Muscle layer of duodenum (tissue), 2 donors: Measurements from ENCODE around the gene TMEM175.

Experiments
- H3K27ac ChIP-seq: one replicate; pipeline ENCODE4 v1.7.0; 2013; ENCODE audit warnings: mild to moderate bottlenecking, low read length
- H3K27me3 ChIP-seq: one replicate; pipeline ENCODE4 v1.7.0; 2013; ENCODE audit warnings: low read depth, mild to moderate bottlenecking, control low read depth, low read length
- H3K36me3 ChIP-seq, 2 donors: one replicate each; pipeline ENCODE4 v1.7.0; 2013; ENCODE audit warnings: low read length in 2 of 2, control low read depth in 1 of 2, mild to moderate bottlenecking in 1 of 2; ENCODE audit not compliant: insufficient read depth in 2 of 2, control insufficient read depth in 1 of 2
- H3K4me1 ChIP-seq, 2 donors: one replicate each; pipeline ENCODE4 v1.7.0; 2013; ENCODE audit warnings: low read length in 2 of 2, mild to moderate bottlenecking in 2 of 2, control low read depth in 1 of 2, moderate library complexity in 1 of 2; ENCODE audit not compliant: insufficient read depth in 2 of 2, control insufficient read depth in 1 of 2
- H3K4me3 ChIP-seq, 2 donors: one replicate each; pipeline ENCODE4 v1.7.0; 2013; ENCODE audit warnings: low read length in 2 of 2, low read depth in 1 of 2, mild to moderate bottlenecking in 1 of 2
- H3K9me3 ChIP-seq, 2 donors: one replicate each; pipeline ENCODE4 v1.7.0; 2013; ENCODE audit warnings: low read length in 2 of 2, control low read depth in 1 of 2, mild to moderate bottlenecking in 1 of 2; ENCODE audit not compliant: control insufficient read depth in 1 of 2
- donor health status: healthy.

The TMEM175 gene

GRCh38 chr4:931960-932712 is at the start of gene TMEM175, which contains the start of gene GAK:
TMEM175 (plus strand) TSS chr4:932460; CDS start chr4:947740, 15,280 bp downstream.
GAK (minus strand) TSS chr4:932316; CDS start chr4:932187, 129 bp downstream.
- H3K36me3 ChIP-seq, result no peaks in the 10 kb centered on the region
- peak within 1 kb of the TSS; percentile 93 for H3K27ac ChIP-seq
- H3K4me1 ChIP-seq, result peaks cover 10 to 29% of the 10 kb centered on the region in 2 donors
- H3K27me3 ChIP-seq, result no peaks in the 10 kb centered on the region
- H3K9me3 ChIP-seq, result no peaks in the 10 kb centered on the region
- peak within 1 kb of the TSS; percentile 98 to 99 for H3K4me3 ChIP-seq

- Histone ChIP-seq H3K36me3 (peaks cover 23 to 94% of the 10 kb centered on the region in 2 donors), H3K4me3 (no peak overlapping the region), H3K9me3 (no peaks in the 10 kb centered on the region), H3K27me3 (no peaks in the 10 kb centered on the region), H3K4me1 (no peaks in the 10 kb centered on the region), H3K27ac (no peak overlapping the region)
These were observed 49.6 kb upstream of the TMEM175 start for GRCh38 chr4:882646-883045.

GRCh38 chr4:883377-884095 is 48.7 kb upstream of the TMEM175 start:
- Histone ChIP-seq H3K4me3 (no peak overlapping the region), H3K4me1 (no peaks in the 10 kb centered on the region), H3K36me3 (peaks cover 26 to 96% of the 10 kb centered on the region in 2 donors), H3K27me3 (no peaks in the 10 kb centered on the region), H3K9me3 (no peaks in the 10 kb centered on the region), H3K27ac (no peak overlapping the region)

GRCh38 chr4:884259-884658 is 48.0 kb upstream of the TMEM175 start:
- Histone ChIP-seq H3K27ac (no peak overlapping the region), H3K9me3 (no peaks in the 10 kb centered on the region), H3K36me3 (peaks cover 19 to 96% of the 10 kb centered on the region in 2 donors), H3K4me3 (no peak overlapping the region), H3K27me3 (no peaks in the 10 kb centered on the region), H3K4me1 (no peaks in the 10 kb centered on the region)

- H3K4me1 ChIP-seq, result no peaks in the 10 kb centered on the region
- no peak overlapping the region for H3K27ac ChIP-seq
- no peaks in the 10 kb centered on the region for H3K9me3 ChIP-seq
- peaks cover 16 to 96% of the 10 kb centered on the region in 2 donors for H3K36me3 ChIP-seq
- H3K27me3 ChIP-seq, result no peaks in the 10 kb centered on the region
- no peak overlapping the region for H3K4me3 ChIP-seq
These were observed 47.4 kb upstream of the TMEM175 start for GRCh38 chr4:884896-885295.

GRCh38 chr4:885353-885752 is 46.9 kb upstream of the TMEM175 start:
- no peaks in the 10 kb centered on the region for H3K4me1 ChIP-seq
- no peak overlapping the region for H3K4me3 ChIP-seq
- H3K36me3 ChIP-seq, result peaks cover 16 to 96% of the 10 kb centered on the region in 2 donors
- H3K27me3 ChIP-seq, result no peaks in the 10 kb centered on the region
- H3K9me3 ChIP-seq, result no peaks in the 10 kb centered on the region
- H3K27ac ChIP-seq, result no peak overlapping the region

GRCh38 chr4:886244-886643 is 46.0 kb upstream of the TMEM175 start:
- H3K27ac ChIP-seq, result no peak overlapping the region
- H3K4me3 ChIP-seq, result no peak overlapping the region
- no peaks in the 10 kb centered on the region for H3K9me3 ChIP-seq
- no peaks in the 10 kb centered on the region for H3K27me3 ChIP-seq
- peaks cover 16 to 93% of the 10 kb centered on the region in 2 donors for H3K36me3 ChIP-seq
- no peaks in the 10 kb centered on the region for H3K4me1 ChIP-seq

GRCh38 chr4:887034-887763 is 45.1 kb upstream of the TMEM175 start:
- Histone ChIP-seq H3K27ac (no peak overlapping the region), H3K9me3 (no peaks in the 10 kb centered on the region), H3K4me1 (no peaks in the 10 kb centered on the region), H3K27me3 (no peaks in the 10 kb centered on the region), H3K36me3 (peaks cover 20 to 86% of the 10 kb centered on the region in 2 donors), H3K4me3 (no peak overlapping the region)

GRCh38 chr4:888029-888428 is 44.2 kb upstream of the TMEM175 start:
- H3K27ac ChIP-seq, result no peak overlapping the region
- H3K9me3 ChIP-seq, result no peaks in the 10 kb centered on the region
- no peaks in the 10 kb centered on the region for H3K27me3 ChIP-seq
- H3K4me1 ChIP-seq, result no peaks in the 10 kb centered on the region
- no peak overlapping the region for H3K4me3 ChIP-seq
- H3K36me3 ChIP-seq, result peaks cover 18 to 86% of the 10 kb centered on the region in 2 donors

- Histone ChIP-seq H3K36me3 (peaks cover 12 to 86% of the 10 kb centered on the region in 2 donors), H3K4me1 (no peaks in the 10 kb centered on the region), H3K4me3 (no peak overlapping the region), H3K9me3 (no peaks in the 10 kb centered on the region), H3K27ac (no peak overlapping the region), H3K27me3 (no peaks in the 10 kb centered on the region)
These were observed 42.7 kb upstream of the TMEM175 start for GRCh38 chr4:889516-889915.

GRCh38 chr4:890036-890695 is 42.1 kb upstream of the TMEM175 start:
- H3K4me3 ChIP-seq, result no peak overlapping the region
- H3K27me3 ChIP-seq, result no peaks in the 10 kb centered on the region
- peaks cover 15 to 83% of the 10 kb centered on the region in 2 donors for H3K36me3 ChIP-seq

More at GRCh38 chr4:890036-890695, 42.1 kb upstream of the TMEM175 start:
- Histone ChIP-seq H3K4me1 (no peaks in the 10 kb centered on the region), H3K9me3 (no peaks in the 10 kb centered on the region), H3K27ac (no peak overlapping the region)
